GDM1 (cell line): ENCODE results near the gene GLIS1.
A peak's percentile ranks its signal among the peaks of the same experiment; 100 is the strongest.

Experiments used
- DNase-seq: peaks from one replicate; lab custom pipeline; 2025; lab: John Stamatoyannopoulos, UW

The GLIS1 gene

GRCh38 chr1:53580739-53581475 is 158.1 kb downstream of the GLIS1 start:
- no peak for DNase-seq

GRCh38 chr1:53580009-53580400 is 159.0 kb downstream of the GLIS1 start:
- no peak for DNase-seq

- DNase-seq: no peak
Observed at GRCh38 chr1:53579221-53580008, 159.5 kb downstream of the GLIS1 start.

GRCh38 chr1:53578358-53578757 is 160.6 kb downstream of the GLIS1 start:
- DNase-seq: no peak

- DNase-seq: no peak
Observed at GRCh38 chr1:53577761-53578100, 161.2 kb downstream of the GLIS1 start.

- no peak for DNase-seq
Observed at GRCh38 chr1:53576866-53577760, 161.9 kb downstream of the GLIS1 start.

- DNase-seq: no peak
Observed at GRCh38 chr1:53576381-53576801, 162.6 kb downstream of the GLIS1 start.

- DNase-seq: no peak
Observed at GRCh38 chr1:53575955-53576320, 163.0 kb downstream of the GLIS1 start.

GRCh38 chr1:53575141-53575954 is 163.6 kb downstream of the GLIS1 start:
- no peak for DNase-seq

- DNase-seq: no peak
Observed at GRCh38 chr1:53574621-53575020, 164.3 kb downstream of the GLIS1 start.

GRCh38 chr1:53573931-53574330 is 165.0 kb downstream of the GLIS1 start:
- DNase-seq: no peak

- DNase-seq: no peak
Observed at GRCh38 chr1:53573522-53573921, 165.4 kb downstream of the GLIS1 start.

- no peak for DNase-seq
Observed at GRCh38 chr1:53572815-53573173, 166.2 kb downstream of the GLIS1 start.

GRCh38 chr1:53572065-53572814 is 166.7 kb downstream of the GLIS1 start:
- no peak for DNase-seq

- DNase-seq: peak; percentile 17
Observed at GRCh38 chr1:53568540-53568939, 170.4 kb downstream of the GLIS1 start.

GRCh38 chr1:53567851-53568250 is 171.1 kb downstream of the GLIS1 start:
- no peak for DNase-seq

- no peak for DNase-seq
Observed at GRCh38 chr1:53567450-53567849, 171.5 kb downstream of the GLIS1 start.

- no peak for DNase-seq
Observed at GRCh38 chr1:53563611-53564010, 175.4 kb downstream of the GLIS1 start.

- no peak for DNase-seq
Observed at GRCh38 chr1:53562981-53563379, 176.0 kb downstream of the GLIS1 start.

- DNase-seq: no peak
Observed at GRCh38 chr1:53562291-53562980, 176.5 kb downstream of the GLIS1 start.
